Measurements from ENCODE around the gene GATM. TPM values are rescaled to one million over a fixed set of nuclear protein-coding genes. Genes with fewer than 3 reads are reported as not detected.

The GATM gene
- total RNA-seq, 1 donor = 0.72 TPM

- no peak overlapping the region for H3K4me3 ChIP-seq (ENCODE audit: insufficient read depth, low read length)
- H3K27ac ChIP-seq (ENCODE audit: low read depth, low read length) = no peak overlapping the region
- no peak overlapping the region for H2AFZ ChIP-seq (ENCODE audit: low read length)
These were observed 1.3 kb downstream of the GATM start for GRCh38 chr15:45376967-45377608.

GRCh38 chr15:45376300-45376928, 1.9 kb downstream of the GATM start:
- Histone ChIP-seq H3K4me1 (ENCODE audit: insufficient read depth, low read length) (peaks cover 11% of the 10 kb centered on the region), H3K4me3 (ENCODE audit: insufficient read depth, low read length) (no peak overlapping the region), H3K27ac (ENCODE audit: low read depth, low read length) (no peak overlapping the region), H3K36me3 (ENCODE audit: insufficient read depth, low read length) (no peaks in the 10 kb centered on the region), H3K79me2 (ENCODE audit: insufficient read depth, low read length) (no peaks in the 10 kb centered on the region), H3K4me2 (ENCODE audit: insufficient read depth, low read length) (no peak overlapping the region), H3K27me3 (ENCODE audit: insufficient read depth, low read length) (peaks cover 59% of the 10 kb centered on the region), H3K9me3 (ENCODE audit: low read depth, low read length) (no peaks in the 10 kb centered on the region), H4K20me1 (ENCODE audit: insufficient read depth, low read length) (no peaks in the 10 kb centered on the region), H2AFZ (ENCODE audit: low read length) (no peak overlapping the region)
- TF ChIP-seq CTCF (IDR thresholded peaks at IDR 0.05; ENCODE audit: extremely low read depth, low read depth, low read length) = no peak
- DNase-seq (ENCODE audit: insufficient read length, low spot score, missing footprints) = no peak

More at GRCh38 chr15:45376967-45377608, 1.3 kb downstream of the GATM start:
- H3K36me3 ChIP-seq (ENCODE audit: insufficient read depth, low read length) = no peaks in the 10 kb centered on the region
- peaks cover 11% of the 10 kb centered on the region for H3K4me1 ChIP-seq (ENCODE audit: insufficient read depth, low read length)
- no peak for TF ChIP-seq CTCF (IDR thresholded peaks at IDR 0.05; ENCODE audit: extremely low read depth, low read depth, low read length)
- H3K27me3 ChIP-seq (ENCODE audit: insufficient read depth, low read length) = peaks cover 65% of the 10 kb centered on the region
- H3K79me2 ChIP-seq (ENCODE audit: insufficient read depth, low read length) = no peaks in the 10 kb centered on the region
- no peak for DNase-seq (ENCODE audit: insufficient read length, low spot score, missing footprints)
- no peaks in the 10 kb centered on the region for H3K9me3 ChIP-seq (ENCODE audit: low read depth, low read length)
- no peaks in the 10 kb centered on the region for H4K20me1 ChIP-seq (ENCODE audit: insufficient read depth, low read length)
- no peak overlapping the region for H3K4me2 ChIP-seq (ENCODE audit: insufficient read depth, low read length)

- H3K4me1 ChIP-seq (ENCODE audit: insufficient read depth, low read length) = peaks cover 11% of the 10 kb centered on the region
- no peaks in the 10 kb centered on the region for H3K36me3 ChIP-seq (ENCODE audit: insufficient read depth, low read length)
- peaks cover 59% of the 10 kb centered on the region for H3K27me3 ChIP-seq (ENCODE audit: insufficient read depth, low read length)
- H3K9me3 ChIP-seq (ENCODE audit: low read depth, low read length) = no peaks in the 10 kb centered on the region
- no peak overlapping the region for H3K27ac ChIP-seq (ENCODE audit: low read depth, low read length)
- no peak for DNase-seq (ENCODE audit: insufficient read length, low spot score, missing footprints)
- no peak overlapping the region for H3K4me2 ChIP-seq (ENCODE audit: insufficient read depth, low read length)
- no peak for TF ChIP-seq CTCF (IDR thresholded peaks at IDR 0.05; ENCODE audit: extremely low read depth, low read depth, low read length)
- H2AFZ ChIP-seq (ENCODE audit: low read length) = no peak overlapping the region
- no peaks in the 10 kb centered on the region for H4K20me1 ChIP-seq (ENCODE audit: insufficient read depth, low read length)
- H3K4me3 ChIP-seq (ENCODE audit: insufficient read depth, low read length) = no peak overlapping the region
- H3K79me2 ChIP-seq (ENCODE audit: insufficient read depth, low read length) = no peaks in the 10 kb centered on the region
These were observed 2.5 kb downstream of the GATM start for GRCh38 chr15:45375836-45376235.

GRCh38 chr15:45373976-45374375, 4.4 kb downstream of the GATM start:
- no peak for TF ChIP-seq CTCF (IDR thresholded peaks at IDR 0.05; ENCODE audit: extremely low read depth, low read depth, low read length)
- Histone ChIP-seq H4K20me1 (ENCODE audit: insufficient read depth, low read length) (no peaks in the 10 kb centered on the region), H3K36me3 (ENCODE audit: insufficient read depth, low read length) (no peaks in the 10 kb centered on the region), H3K4me1 (ENCODE audit: insufficient read depth, low read length) (peaks cover 11% of the 10 kb centered on the region), H3K79me2 (ENCODE audit: insufficient read depth, low read length) (no peaks in the 10 kb centered on the region), H3K4me2 (ENCODE audit: insufficient read depth, low read length) (no peak overlapping the region), H3K9me3 (ENCODE audit: low read depth, low read length) (no peaks in the 10 kb centered on the region), H3K27me3 (ENCODE audit: insufficient read depth, low read length) (peaks cover 50% of the 10 kb centered on the region), H2AFZ (ENCODE audit: low read length) (no peak overlapping the region), H3K27ac (ENCODE audit: low read depth, low read length) (no peak overlapping the region), H3K4me3 (ENCODE audit: insufficient read depth, low read length) (no peak overlapping the region)
- DNase-seq (ENCODE audit: insufficient read length, low spot score, missing footprints) = no peak
